Kidney capillary endothelial cell (primary cell): ENCODE data around the gene CCDC33.

ENCODE experiments used
- DNase-seq: peaks from one replicate; pipeline ENCODE4 v3.0.0-alpha.2; 2018; ENCODE audit warnings: low spot score

Gene CCDC33

GRCh38 chr15:74289671-74290070 is 53.5 kb downstream of the CCDC33 start:
- no peak for DNase-seq

DNA sequence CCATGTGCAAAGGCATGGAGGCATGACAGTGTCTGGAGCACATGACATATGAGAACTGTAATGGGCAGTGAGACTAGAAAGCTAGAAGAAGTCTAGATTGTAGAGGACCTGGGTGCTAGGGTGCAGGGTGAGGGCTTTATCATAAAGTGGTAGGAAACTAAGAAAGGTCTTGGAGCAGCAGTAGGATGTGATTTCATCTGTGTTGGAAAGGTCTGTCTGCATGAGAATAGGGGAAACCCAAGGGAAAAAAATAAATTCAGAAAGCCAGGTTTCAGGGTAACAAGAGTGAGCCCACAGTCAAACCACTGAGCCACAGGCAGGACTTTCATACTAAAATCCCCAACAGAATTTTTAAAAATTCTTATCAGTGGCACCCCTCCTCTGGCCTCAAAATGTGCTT is 54.5 kb downstream of the CCDC33 start:
- no peak for DNase-seq

DNA sequence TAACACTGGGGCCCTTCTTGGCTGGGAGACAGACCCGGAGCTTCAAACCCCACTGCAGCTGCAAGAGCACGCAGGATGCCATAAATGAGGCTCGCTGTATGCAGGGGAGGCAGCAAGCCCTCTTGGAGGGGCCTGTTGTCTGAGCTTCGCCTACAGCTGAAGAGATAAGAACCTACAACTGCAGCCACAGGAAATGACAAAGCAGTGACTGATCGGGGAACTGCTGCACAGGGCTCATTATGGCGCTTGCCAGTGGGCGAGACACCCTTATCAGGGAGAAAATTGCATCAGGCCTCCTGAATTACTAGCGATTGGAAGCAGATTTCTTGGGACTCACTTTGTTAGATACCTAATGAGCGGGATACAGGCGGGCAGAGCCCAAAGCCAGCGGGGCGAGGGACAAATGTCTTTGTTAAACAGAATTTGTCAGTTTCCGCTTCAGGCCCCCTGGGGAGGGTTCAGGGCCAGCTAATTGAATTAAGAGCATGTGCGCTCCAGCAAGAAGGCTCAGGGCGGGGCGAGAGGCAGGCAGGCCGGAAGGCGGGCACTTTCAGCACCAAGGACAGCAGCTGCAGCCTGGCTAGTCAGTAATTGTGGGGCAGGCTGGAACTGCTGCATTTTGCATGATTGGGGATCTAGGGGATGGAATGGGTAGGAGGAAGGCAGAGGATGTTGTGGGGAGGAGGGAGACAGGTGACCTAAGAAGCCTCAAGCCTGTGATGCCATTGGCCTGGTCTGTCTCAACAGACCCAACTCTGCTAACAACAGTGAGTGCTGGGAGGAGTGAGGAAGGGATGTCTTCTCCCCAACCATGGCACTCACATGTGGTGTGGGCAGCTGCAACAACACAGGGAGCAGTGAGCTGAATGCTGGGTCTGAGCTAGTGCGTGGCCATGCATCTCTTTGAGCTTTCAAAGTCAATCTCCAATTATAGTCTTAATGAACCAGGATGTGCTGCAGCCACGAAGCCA is 55.3 kb downstream of the CCDC33 start:
- DNase-seq, result peak; percentile 84

DNA sequence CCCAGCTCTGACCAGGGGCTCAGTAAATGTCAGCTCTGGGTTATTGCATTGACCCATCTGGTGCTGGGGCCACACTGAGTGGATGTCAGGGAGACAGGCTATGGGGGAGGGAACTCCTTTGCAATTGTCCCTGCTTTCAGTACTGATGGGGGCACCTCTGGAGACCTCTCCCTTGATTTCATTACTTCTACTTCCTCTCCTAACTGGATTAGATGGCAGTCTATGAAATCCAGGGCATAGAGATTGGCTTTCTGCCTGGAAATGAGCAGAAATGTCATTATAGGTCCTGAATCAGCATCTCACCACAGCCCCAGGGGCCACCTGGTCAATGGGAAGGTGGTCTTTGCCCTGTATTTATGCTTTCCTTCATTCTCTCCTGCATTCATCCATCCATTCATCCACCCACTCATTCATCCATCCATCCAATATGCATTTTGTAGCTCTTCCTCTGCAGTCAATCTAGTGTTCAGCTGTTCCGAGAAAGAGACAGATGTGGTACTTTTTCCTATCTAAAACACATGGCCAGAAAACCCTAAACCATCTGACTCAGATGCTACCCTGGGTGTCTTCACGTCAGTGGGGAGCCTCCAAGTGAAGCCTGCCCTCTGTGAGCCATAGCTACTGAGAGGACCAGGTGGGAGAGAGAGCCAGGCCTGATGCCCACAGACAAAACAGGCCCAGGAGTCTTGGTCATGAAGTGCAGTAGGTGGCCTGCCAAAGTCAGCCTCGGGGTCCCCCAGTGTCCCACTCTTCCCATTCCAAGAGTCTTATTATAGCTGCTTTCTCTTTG is 57.1 kb downstream of the CCDC33 start:
- no peak for DNase-seq

DNA sequence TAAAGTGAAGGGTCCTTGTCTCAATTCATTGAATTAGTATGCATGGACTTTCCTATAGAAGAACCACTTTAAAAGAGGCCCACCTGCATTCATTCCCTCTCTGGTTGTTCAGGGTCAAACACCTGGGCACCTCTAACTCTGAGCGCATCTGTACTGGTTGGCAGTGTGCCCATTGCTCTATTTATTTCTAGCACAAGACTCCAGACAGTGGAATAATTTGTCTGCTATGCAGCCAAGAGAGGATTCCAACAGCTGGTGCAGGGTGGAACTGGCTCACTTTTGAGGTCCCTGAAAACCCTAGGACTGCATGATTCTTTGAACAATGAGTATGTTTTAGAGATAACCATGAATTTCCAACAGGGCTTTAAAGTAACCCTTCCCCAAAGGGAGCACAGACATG is 57.9 kb downstream of the CCDC33 start:
- DNase-seq, result no peak

DNA sequence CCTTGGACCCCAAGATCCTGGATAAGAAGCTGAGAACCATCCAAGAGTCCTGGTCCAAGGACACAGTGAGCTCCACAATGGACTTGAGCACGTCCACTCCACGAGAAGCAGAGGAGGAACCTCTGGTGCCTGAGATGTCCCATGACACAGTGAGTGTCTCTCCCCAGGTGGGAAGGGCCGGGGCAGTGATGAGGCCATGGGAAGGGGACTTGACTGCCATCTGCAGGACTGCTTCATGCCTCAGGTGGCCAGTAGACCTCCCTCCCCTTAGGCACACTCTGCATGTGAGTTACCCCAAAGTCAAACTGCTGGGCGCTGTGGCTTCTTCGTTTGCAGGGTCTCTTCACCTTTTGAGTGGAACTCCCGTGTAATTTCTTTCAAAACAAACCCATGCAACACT is 59.7 kb downstream of the CCDC33 start:
- no peak for DNase-seq

DNA sequence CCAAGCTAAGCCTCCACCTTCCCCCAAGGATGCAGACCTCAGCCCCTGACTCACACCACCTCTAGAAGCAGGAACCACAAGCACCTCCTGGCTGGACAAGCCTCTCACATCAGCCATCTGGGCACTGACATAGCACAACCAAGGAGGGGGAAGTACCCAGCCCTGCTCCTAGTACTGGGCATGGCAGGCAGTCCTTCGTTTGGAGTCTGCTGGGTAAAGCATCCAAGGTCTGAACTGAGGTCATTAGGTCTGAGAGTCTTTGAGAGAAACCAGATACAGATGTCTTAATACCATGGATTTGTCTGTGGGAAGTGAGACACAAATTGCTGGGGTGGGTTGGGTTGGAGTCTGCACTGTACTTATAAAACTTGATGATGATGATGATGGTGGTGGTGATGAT is 61.8 kb downstream of the CCDC33 start:
- DNase-seq, result no peak

- DNase-seq, result no peak
These were observed 64.1 kb downstream of the CCDC33 start for GRCh38 chr15:74300057-74300795.

GRCh38 chr15:74301583-74302361 is 65.6 kb downstream of the CCDC33 start:
- no peak for DNase-seq

DNA sequence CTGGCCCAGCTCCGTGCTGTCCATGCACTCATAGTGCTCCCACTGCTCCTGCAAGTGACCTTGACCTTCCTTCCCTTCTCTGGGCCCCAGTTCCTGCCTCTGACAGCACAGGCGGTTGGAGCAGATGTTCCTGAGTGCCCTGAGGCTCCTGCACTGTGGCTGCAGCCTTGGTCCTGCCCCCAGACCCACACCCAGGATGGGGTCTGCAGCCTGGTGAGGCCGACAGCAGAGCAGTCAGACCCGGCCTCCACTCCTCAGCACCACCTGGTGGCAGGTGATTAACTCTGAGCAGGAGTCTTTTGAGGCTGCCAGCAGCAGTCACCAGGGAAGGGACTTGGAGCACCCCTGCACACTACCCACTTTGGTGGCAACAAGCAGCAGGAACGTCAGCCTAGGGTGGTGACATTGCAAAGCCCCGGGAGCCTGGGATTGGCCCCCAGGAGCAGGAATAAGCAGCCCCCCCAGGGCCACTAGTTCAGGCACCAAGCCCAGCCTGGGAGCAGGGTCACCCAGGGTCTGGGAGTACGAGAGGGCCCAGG is 66.8 kb downstream of the CCDC33 start:
- no peak for DNase-seq

- no peak for DNase-seq
These were observed 67.7 kb downstream of the CCDC33 start for GRCh38 chr15:74303741-74304309.

DNA sequence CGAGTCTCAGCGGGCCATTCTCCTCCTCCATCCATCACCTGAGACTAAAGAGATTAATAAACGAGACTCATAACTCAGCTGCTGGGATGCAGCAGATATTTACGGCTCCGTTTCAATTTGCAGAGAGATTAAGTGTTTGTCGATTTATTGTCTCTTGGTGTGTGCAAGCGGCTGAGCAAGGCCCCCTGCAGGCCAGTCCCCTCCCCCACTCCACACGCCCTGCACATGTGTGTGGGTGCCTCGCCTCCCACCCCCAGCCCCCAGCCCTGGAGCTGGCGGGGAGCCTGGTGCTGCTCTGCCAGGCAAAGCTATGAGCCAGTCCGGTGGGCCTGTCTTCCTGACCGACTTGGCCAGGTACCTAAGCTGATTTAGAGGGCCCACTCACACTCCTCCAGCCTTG is 68.3 kb downstream of the CCDC33 start:
- no peak for DNase-seq

- no peak for DNase-seq
These were observed 69.6 kb downstream of the CCDC33 start for GRCh38 chr15:74305687-74306086.

GRCh38 chr15:74306781-74307217 is 70.7 kb downstream of the CCDC33 start:
- no peak for DNase-seq

DNA sequence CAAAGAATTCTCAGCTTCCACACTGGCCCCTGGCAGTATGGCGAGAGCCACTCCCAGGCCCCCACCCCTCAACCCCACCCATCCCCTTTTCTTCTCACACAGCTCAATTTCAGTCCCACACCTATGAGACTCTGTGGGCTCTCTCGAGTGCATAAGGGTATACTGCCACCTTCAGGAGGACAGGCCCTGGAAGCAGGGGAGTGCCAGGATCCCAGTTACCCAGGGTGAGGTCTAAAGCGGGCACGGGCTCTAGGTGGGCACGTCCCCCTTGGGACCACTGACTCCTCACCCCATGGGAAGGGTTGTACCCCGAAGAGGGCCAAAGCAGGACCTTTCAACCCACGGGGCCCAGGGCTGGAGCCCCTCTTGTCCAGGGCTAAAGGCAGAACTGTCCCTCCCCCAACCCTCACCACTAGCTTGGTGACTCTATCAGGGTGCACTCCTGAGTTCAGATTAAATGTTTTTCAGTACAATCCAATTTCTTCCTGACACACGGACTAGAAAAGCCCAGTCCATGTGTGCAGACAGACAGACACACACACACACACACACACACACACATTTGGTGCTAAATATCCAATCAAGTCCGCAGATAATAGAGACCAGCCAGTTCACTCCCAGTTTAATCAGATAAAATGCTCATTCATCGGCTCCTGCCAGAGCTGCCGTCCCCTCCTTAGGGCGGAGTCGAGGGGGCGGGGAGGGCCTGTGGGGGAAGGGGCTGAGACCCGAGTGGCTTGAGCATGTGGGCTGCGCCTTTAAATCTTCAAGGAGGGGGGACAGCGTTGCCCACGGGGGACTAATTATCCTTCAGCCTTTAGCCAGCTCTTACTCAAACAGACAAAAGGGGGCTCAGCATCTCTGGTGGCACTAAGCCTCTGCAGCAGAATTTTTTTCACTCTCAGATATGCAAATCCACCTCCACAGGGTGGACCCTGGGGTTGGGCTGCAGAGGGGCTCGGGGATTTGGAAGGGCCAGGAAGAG is 72.0 kb downstream of the CCDC33 start:
- DNase-seq, result peak; percentile 56

DNA sequence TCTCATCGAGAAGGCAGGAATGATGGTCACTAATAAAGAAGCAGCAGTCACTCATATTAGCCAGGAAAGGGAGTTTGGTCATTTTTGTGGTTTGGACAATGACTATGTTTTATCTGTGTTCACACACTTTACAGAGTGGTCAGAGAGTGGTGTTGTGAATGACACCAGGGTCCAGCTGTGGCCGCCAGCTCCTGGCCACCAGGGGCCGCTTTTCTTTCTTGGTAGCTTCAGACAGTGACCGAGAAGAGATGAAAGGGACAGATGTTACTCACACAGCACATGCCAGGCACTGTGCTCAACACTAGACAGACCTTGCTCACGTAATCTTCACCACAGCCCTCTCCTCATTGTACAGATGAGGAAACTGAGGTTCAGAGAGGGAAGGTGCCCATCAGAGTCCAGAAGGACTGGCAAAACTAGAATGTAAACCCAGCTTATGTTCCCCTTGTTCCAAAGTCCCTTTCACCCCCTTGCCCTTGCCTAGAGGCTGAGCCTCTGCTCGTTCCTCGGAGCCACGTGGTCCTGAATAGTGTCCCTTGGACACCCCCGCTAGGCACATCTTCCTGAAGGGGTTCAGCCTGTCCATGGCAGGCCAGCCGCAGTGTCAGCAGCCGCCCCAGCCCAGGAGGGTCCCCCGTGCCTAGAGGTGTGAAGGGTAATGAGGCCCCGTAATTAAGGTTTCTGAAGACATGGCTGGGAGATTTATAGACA is 75.8 kb downstream of the CCDC33 start:
- DNase-seq, result no peak

DNA sequence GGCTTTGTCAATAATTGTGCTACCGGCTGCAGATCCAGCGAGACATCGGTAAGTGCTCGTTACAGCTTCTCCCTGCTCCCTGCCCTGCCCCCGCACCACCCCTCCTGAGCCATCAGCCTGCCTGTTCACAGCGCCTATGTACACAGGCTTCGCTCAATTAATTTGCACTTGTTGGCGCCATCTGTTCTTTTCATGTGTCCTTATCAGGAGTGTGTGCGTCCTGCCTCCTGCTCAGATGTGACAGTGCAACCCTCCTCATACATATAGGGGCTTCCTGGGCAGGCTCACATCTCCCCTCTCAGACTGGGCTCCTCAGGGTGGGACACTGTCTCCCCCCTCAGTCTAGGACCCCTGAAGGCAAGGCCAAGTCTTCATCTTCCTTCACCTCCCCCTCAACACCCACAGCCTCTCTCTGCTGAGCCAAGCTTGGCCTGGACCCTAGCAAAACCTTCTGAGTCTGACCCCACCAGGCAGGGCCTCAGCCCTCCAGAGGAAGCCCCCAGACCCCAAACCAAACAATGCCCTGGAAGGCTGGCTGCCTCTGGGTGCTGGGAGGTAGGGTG is 76.4 kb downstream of the CCDC33 start:
- DNase-seq, result no peak

GRCh38 chr15:74313889-74314288 is 77.8 kb downstream of the CCDC33 start:
- no peak for DNase-seq
